Activated CD4-positive, CD25-positive, alpha-beta regulatory T cell treated with anti-CD3 and anti-CD28 coated beads, Interleukin-2, amount 50 U/mL, for 16 hours (primary cell): ENCODE data around the gene CCZ1B.
"Not testable (repeated sequence)": the region's sequence is repeated elsewhere in the genome, so short reads cannot be mapped to it uniquely, and the experiment has no call there.

Experiments
- DNase-seq: peaks from one replicate; pipeline ENCODE4 v3.0.0-alpha.2; 2020; ENCODE audit warnings: low read depth, low spot score

Gene CCZ1B

GRCh38 chr7:6831018-6831725, 5.1 kb upstream of the CCZ1B start:
- no peak for DNase-seq

GRCh38 chr7:6830026-6830425, 4.0 kb upstream of the CCZ1B start:
- not testable (repeated sequence) for DNase-seq

- DNase-seq = not testable (repeated sequence)
Measured at GRCh38 chr7:6829616-6830015, 3.5 kb upstream of the CCZ1B start.

GRCh38 chr7:6827180-6827579, 1.1 kb upstream of the CCZ1B start:
- not testable (repeated sequence) for DNase-seq

DNA sequence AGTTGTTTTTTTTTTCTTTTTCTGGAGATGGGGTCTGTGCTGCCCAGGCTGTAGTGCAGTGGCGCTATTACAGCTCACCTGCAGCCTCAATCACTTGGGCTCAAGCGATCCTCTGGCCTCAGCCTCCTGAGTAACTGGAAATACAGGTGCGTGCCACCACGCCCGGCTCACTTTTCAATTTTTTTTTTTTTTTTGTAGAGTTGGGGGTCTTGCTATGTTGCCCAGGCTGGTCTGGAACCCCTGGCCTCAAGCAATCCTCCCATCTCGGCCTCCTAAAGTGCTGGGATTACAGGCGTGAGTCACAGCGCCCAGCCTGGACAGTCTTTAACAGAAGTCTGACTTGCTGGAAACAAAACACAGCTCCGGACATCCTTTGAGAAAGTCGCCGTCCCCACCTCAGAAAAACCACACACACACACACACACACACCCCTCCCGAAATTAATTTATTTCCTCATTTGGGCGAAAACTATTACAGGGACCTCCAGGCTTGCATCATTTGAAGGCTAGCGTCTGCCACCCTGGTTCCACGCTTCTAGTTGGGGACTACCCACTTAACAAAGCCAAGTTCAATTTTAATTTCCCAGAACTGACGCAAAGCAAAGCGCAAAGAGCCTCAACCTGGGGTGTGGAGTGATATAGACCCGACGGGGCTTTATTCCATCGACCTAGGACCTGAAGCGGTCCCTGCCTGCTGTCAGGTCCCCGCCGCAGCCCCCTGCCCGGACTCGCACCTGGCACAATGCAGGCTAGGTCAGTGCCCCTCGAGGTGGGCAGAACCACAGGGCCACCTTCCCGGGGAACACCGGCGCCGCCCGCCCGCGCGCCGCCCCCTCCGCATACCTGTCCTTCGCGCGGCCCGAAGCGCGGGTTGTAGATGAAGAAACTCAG, 594 bp downstream of the CCZ1B start:
- DNase-seq = not testable (repeated sequence)

DNA sequence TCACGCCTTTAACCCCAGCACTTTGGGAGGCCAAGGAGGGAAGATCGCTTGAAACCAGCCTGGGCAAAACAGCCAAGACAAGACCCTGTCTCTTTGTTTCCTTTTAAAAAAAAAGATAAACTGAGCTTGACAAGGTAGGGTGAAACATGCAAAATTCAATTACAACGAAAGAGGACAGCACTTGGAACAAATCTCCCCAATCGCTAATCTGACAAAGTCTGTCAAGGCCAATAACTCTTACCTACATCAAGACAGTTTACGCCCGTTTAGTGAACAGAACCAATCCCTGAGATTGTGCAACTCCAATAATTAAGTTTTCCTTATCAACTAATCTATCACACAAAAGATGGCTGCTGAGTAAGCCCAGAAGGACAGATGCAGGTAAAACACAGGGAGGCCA, 4.5 kb downstream of the CCZ1B start:
- DNase-seq = not testable (repeated sequence)

DNA sequence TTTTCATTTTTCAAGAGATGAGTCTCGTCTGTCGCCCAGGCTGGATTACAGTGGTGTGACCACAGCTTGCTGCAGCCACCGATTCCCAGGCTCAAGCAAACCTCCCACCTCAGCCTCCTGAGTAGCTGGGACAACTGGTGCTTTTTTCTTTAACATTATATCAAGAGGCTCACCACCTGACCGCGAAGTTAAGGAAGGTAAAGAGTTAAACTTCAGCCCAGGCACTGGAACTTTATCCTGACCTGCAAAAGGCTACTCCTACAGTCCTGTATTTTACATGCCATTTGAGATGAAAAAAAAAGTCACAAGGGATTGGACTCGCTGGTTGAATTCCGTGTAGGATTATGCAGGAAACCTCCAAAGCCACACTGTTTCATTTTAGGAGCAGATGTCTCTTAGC, 10.6 kb downstream of the CCZ1B start:
- not testable (repeated sequence) for DNase-seq

DNA sequence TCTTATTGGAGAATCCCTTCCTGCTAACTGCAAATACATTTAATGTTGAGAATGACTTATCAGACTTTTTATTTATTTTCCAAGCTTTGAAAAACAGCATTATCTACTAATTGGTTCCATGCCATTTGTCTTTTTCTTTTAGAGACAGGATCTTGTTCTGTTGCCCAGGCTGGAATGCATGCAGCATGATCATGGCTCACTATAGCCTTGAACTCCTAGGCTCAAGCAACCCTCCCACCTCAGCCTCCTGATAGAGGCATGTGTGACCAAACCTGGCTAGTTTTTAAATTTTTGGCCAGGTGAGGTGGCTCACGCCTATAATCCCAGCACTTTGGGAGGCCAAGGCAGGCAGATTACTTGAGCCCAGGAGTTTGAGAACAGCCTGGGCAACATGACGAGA, 13.1 kb downstream of the CCZ1B start:
- not testable (repeated sequence) for DNase-seq

GRCh38 chr7:6807959-6808358, 18.1 kb downstream of the CCZ1B start:
- not testable (repeated sequence) for DNase-seq

DNA sequence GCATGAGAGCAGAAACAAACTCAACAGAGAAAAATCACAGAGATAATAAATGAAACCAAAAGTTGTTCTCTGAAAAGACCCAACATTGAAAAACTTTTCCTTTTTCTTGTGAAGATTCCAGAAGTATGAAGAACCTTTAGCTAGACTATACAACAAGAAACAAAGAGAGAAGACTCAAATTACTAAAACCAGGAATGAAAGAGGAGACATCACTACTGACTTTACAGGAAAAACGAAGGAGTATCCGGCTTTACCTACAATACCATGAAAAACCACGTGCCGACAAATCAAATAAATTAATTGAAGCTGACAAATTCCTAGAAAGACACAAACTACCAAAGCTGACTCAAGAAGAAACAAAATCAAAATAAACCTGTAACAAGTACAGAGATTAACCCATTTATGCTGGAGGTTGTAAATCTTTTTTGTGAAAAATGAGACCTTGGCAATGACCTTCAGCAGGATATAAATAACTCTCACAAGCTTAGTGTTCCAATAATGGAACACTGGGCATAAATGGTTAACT, 18.6 kb downstream of the CCZ1B start:
- not testable (repeated sequence) for DNase-seq

- DNase-seq = not testable (repeated sequence)
Measured at GRCh38 chr7:6800331-6800730, 25.7 kb downstream of the CCZ1B start.

- not testable (repeated sequence) for DNase-seq
Measured at GRCh38 chr7:6799887-6800286, 26.2 kb downstream of the CCZ1B start.

GRCh38 chr7:6798047-6798446, 28.0 kb downstream of the CCZ1B start:
- DNase-seq = not testable (repeated sequence)

DNA sequence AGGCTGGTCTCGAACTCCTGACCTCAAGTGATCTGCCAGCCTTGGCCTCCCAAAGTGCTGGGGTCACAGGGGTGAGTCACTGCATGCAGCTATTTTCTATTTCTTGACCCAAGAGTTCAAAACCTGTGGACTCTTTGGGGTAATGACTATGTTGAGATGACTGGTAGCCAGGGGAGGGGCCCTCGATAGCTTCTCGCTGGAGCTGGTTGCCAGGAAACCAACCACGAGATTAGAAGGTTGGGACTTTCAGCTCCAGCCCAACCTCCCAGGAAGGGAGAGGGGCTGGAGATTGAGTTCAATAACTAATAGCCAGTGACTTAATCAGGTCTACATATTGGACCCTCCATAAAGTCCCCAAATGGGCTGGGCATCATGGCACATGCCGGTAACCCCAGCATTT, 28.9 kb downstream of the CCZ1B start:
- DNase-seq = not testable (repeated sequence)

DNA sequence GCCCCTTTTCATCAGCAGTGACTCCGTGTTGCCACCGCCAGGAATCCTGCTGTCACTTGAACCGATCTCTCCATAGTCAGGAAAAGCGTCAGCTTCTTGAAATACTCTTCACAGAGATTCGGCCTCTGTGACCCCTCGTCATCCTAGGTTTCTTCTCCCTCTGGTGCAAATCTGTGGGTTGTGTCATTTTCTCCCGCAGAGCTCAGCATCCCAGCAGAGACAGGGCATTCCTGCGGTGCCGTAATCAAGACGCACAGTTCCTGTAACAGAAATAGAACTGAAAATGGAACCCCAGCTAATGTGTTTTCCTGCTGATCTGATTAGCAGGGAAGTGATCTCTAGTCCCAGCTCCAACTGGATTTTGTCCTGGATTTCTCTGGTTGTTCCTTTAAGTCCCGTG, 31.8 kb downstream of the CCZ1B start:
- not testable (repeated sequence) for DNase-seq

DNA sequence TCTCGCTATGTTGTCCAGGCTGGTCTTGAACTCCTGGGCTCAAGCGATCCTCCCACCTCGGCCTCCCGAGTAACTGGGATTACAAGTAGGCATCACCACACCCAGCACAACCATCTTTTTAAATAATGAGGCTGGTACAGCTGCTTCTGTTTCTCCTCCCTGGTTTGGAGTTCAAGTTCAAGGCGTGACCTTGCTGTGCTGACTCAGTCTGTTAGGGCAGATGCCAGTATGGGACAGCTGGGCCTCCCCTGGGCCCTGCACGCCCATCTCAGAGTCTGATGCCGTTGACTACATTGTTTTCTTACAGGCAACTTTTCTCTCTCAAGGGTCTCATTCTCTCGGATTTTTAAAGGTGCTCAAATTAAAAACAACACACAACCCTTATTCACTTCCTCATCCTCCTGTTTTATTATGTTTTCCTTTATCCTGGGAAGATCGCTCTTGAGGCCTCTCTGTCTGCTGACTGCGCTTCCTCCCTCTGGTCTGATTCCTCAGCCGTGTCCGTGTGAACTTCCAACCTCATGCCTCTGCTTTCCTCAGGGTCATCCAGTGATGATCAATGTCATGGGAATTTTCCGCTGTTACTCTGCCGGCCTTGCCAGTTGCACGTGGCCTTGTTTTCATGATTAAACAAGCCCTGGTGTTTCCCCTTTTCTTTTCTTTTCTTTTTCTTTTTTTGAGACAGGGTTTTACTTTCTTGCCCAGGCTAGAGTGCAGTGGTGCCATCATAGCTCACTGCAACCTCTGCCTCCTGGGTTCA, 33.8 kb downstream of the CCZ1B start:
- not testable (repeated sequence) for DNase-seq

- not testable (repeated sequence) for DNase-seq
Measured at GRCh38 chr7:6789353-6789752, 36.7 kb downstream of the CCZ1B start.

GRCh38 chr7:6781581-6781980, 44.5 kb downstream of the CCZ1B start:
- DNase-seq = not testable (repeated sequence)

- DNase-seq = not testable (repeated sequence)
Measured at GRCh38 chr7:6761186-6761585, 64.9 kb downstream of the CCZ1B start.

GRCh38 chr7:6753964-6754363, 72.1 kb downstream of the CCZ1B start, which contains the start of gene RSPH10B2:
RSPH10B2 (plus strand) TSS chr7:6754103; CDS start chr7:6757678, 3,575 bp downstream.
- not testable (repeated sequence) for DNase-seq

- DNase-seq = not testable (repeated sequence)
Measured at GRCh38 chr7:6750173-6750572, 75.9 kb downstream of the CCZ1B start.
